ENCODE data around the gene YBX2.

Gene YBX2

GRCh38 chr17:7322520-7323194, 28.2 kb upstream of the YBX2 start:
- DNase-seq, result no peak

- DNase-seq, result no peak
Observed at GRCh38 chr17:7321466-7321865, 27.0 kb upstream of the YBX2 start.

- no peak for DNase-seq
Observed at GRCh38 chr17:7318121-7318860, 23.9 kb upstream of the YBX2 start.

GRCh38 chr17:7317161-7317803, 22.8 kb upstream of the YBX2 start:
- no peak for DNase-seq

- no peak for DNase-seq
Observed at GRCh38 chr17:7315570-7316235, 21.3 kb upstream of the YBX2 start.

- peak; percentile 91 for DNase-seq
Observed at GRCh38 chr17:7314719-7315569, 20.5 kb upstream of the YBX2 start, which contains the start of gene GPS2. GPS2 (minus strand) TSS chr17:7315360; CDS start chr17:7315052, 308 bp downstream.

- no peak for DNase-seq
Observed at GRCh38 chr17:7313890-7314718, 19.7 kb upstream of the YBX2 start.

- no peak for DNase-seq
Observed at GRCh38 chr17:7313088-7313889, 18.9 kb upstream of the YBX2 start.

GRCh38 chr17:7312432-7313087, 18.1 kb upstream of the YBX2 start:
- no peak for DNase-seq

GRCh38 chr17:7311110-7311705, 16.8 kb upstream of the YBX2 start:
- DNase-seq, result no peak

GRCh38 chr17:7309628-7310027, 15.2 kb upstream of the YBX2 start:
- no peak for DNase-seq

GRCh38 chr17:7308625-7309433, 14.4 kb upstream of the YBX2 start:
- peak; percentile 93 for DNase-seq

- peak; percentile 63 for DNase-seq
Observed at GRCh38 chr17:7307686-7308624, 13.5 kb upstream of the YBX2 start.

- DNase-seq, result peak; percentile 100
Observed at GRCh38 chr17:7306911-7307685, 12.7 kb upstream of the YBX2 start, which contains the start of gene EIF5A. EIF5A (plus strand) TSS chr17:7307628; CDS start chr17:7309636, 2,008 bp downstream.

- no peak for DNase-seq
Observed at GRCh38 chr17:7304179-7304578, 9.7 kb upstream of the YBX2 start.

GRCh38 chr17:7296189-7296861, 1.9 kb upstream of the YBX2 start:
- peak; percentile 70 for DNase-seq
